OCI-LY1 (cell line): ENCODE results near the gene BTBD17.

Source experiments
- CTCF ChIP-seq: fragments of 200-600 bp; sonication (generic), shearing (Covaris generic); IDR thresholded peaks from 2 replicates; pipeline ENCODE4 v1.5.1; 2017; ENCODE audit warnings: mild to moderate bottlenecking, antibody characterized with exemption, low read length, moderate library complexity, mixed read lengths
- EZH2 ChIP-seq: fragments of 200-600 bp; sonication (generic), shearing (Covaris generic); IDR thresholded peaks from 2 replicates; pipeline ENCODE4 v1.8.0; 2017; ENCODE audit warnings: borderline replicate concordance, mixed run types, mild to moderate bottlenecking, antibody characterized with exemption, low read length, moderate library complexity, mixed read lengths

DNA sequence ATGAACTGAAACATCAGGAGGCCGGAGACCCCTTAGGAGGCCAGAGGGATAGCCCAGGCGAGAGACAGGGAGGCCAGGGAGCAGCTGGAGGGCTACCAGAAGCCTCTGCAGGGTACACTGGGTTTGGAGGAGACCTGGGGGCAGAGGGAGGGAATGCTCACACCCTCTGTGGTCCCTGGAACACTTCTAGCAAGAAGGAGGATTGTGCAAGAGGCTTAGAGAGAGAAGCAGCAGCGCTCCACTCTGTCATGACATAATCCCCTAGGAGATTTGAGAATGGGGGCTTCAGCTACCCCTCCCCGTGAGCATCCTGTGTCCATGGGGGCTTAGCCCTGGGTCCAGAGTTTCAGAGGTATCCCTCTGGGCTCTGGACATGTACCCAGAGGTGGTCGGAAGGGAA lies 21.5 kb upstream of the BTBD17 start:
- TF ChIP-seq CTCF (no peak), EZH2 (no peak)
